Endothelial cell of umbilical vein (primary cell): Measurements from ENCODE around the gene LCNL1. TPM values are rescaled to one million over a fixed set of nuclear protein-coding genes. Genes with fewer than 3 reads are reported as not detected.

Source experiments
- BruUV-seq: library from RNA; stranded (reverse); fragments of 400-500 nt; replicated peaks from 2 replicates; lab custom pipeline; 2021; lab: Mats Ljungman, UMichigan
- CTCF ChIA-PET: fragments of 300-600, 350-600 bp; sonication (Branson Sonifier 250); formaldehyde crosslinking; loops from one replicate; lab custom pipeline; 2021; ENCODE audit warnings: antibody characterized with exemption, inconsistent platforms; lab: Charles Lee
- POLR2A ChIA-PET: fragments of 300-600, 350-600 bp; sonication (Branson Sonifier 250); formaldehyde crosslinking; loops from one replicate; lab custom pipeline; 2021; ENCODE audit warnings: antibody characterized with exemption, inconsistent platforms; lab: Charles Lee
- DNase-seq: peaks from one replicate; pipeline ENCODE4 v3.0.0-alpha.2; 2011; ENCODE audit warnings: low read depth, low spot score
- FAIRE-seq: peaks from 2 replicates; lab custom pipeline; 2011; peaks lifted over from hg19 to GRCh38; lab: Jason Lieb, UNC
- H2AFZ ChIP-seq: 2 replicates; pipeline ENCODE4 v1.6.0; 2012; ENCODE audit warnings: low read depth, low read length, control low read depth, inconsistent platforms
- H3K27ac ChIP-seq: 2 replicates; pipeline ENCODE4 v1.5.1; 2011; ENCODE audit warnings: low read depth, mild to moderate bottlenecking, control low read depth, low read length, moderate library complexity; ENCODE audit not compliant: insufficient read depth
- H3K27me3 ChIP-seq, 2 experiments: 2 replicates each; pipeline versions ENCODE4 v1.6.0 to v1.6.1; 2011; ENCODE audit warnings: low read length in 2 of 2, mixed read lengths in 1 of 2; ENCODE audit not compliant: control insufficient read depth in 2 of 2, insufficient read depth in 2 of 2
- H3K36me3 ChIP-seq, 2 experiments: 2 replicates in 1 of 2; 3 replicates in 1 of 2; pipeline ENCODE4 v1.5.1; 2011; ENCODE audit warnings: low read length in 2 of 2, mild to moderate bottlenecking in 1 of 2, moderate library complexity in 1 of 2; ENCODE audit not compliant: control insufficient read depth in 2 of 2, insufficient read depth in 2 of 2; ENCODE audit errors: extremely low read depth in 1 of 2
- H3K4me1 ChIP-seq: 3 replicates; pipeline ENCODE4 v1.5.1; 2011; ENCODE audit warnings: mild to moderate bottlenecking, low read length; ENCODE audit not compliant: control insufficient read depth, insufficient read depth; ENCODE audit errors: extremely low read depth
- H3K4me2 ChIP-seq: 2 replicates; pipeline ENCODE4 v1.6.1; 2011; ENCODE audit warnings: low read length, control low read depth, mixed read lengths; ENCODE audit not compliant: insufficient read depth
- H3K4me3 ChIP-seq, 3 experiments: fragments of 200-600 bp in 1 of 3; sonication (generic), shearing (Covaris generic) in 1 of 3; replicated peaks in 1 of 3; 2 replicates each; pipeline ENCODE4 v1.5.1; 2011 to 2016; ENCODE audit warnings: control low read depth in 3 of 3, low read length in 3 of 3, mild to moderate bottlenecking in 2 of 3, inconsistent platforms in 1 of 3, low read depth in 1 of 3, moderate library complexity in 1 of 3; ENCODE audit not compliant: insufficient read depth in 1 of 3
- H3K79me2 ChIP-seq: 2 replicates; pipeline ENCODE4 v1.6.0; 2012; ENCODE audit warnings: low read length, inconsistent platforms; ENCODE audit not compliant: control insufficient read depth, insufficient read depth
- H3K9ac ChIP-seq: replicated peaks from 2 replicates; pipeline ENCODE3; 2011; ENCODE audit warnings: low read length, control low read depth; ENCODE audit not compliant: insufficient read depth; ENCODE audit errors: extremely low read depth
- H3K9me1 ChIP-seq: replicated peaks from 3 replicates; pipeline ENCODE4 v1.6.0; 2011; ENCODE audit warnings: mild to moderate bottlenecking, low read length; ENCODE audit not compliant: control insufficient read depth, insufficient read depth; ENCODE audit errors: extremely low read depth
- H3K9me3 ChIP-seq: replicated peaks from 2 replicates; pipeline ENCODE4 v1.5.1; 2012; ENCODE audit warnings: low read length, inconsistent platforms; ENCODE audit not compliant: control insufficient read depth, insufficient read depth
- H4K20me1 ChIP-seq: replicated peaks from 2 replicates; pipeline ENCODE3; 2011; ENCODE audit warnings: mild to moderate bottlenecking, low read length; ENCODE audit not compliant: control insufficient read depth, insufficient read depth; ENCODE audit errors: extremely low read depth
- CTCF ChIP-seq, 2 donors: IDR thresholded peaks; 1 replicate in 1 of 2; 2 replicates in 1 of 2; pipeline ENCODE4 v1.5.1; 2011; ENCODE audit warnings: low read length in 2 of 2, mild to moderate bottlenecking in 2 of 2, moderate library complexity in 2 of 2, control low read depth in 1 of 2, inconsistent platforms in 1 of 2, low read depth in 1 of 2; ENCODE audit not compliant: insufficient read depth in 1 of 2; ENCODE audit errors: extremely low read depth in 1 of 2
- EZH2 ChIP-seq: IDR thresholded peaks from 2 replicates; pipeline ENCODE4 v1.6.1; 2012; ENCODE audit warnings: borderline replicate concordance, low read depth, mild to moderate bottlenecking, moderate library complexity, low read length, inconsistent platforms; ENCODE audit not compliant: severe bottlenecking
- FOS ChIP-seq: IDR thresholded peaks from 2 replicates; pipeline ENCODE4 v1.6.1; 2011; ENCODE audit warnings: mild to moderate bottlenecking, low read length, moderate library complexity, borderline replicate concordance; ENCODE audit not compliant: insufficient read depth
- GATA2 ChIP-seq: IDR thresholded peaks from 2 replicates; pipeline ENCODE4 v1.7.0; 2011; ENCODE audit warnings: low read depth, mild to moderate bottlenecking, moderate library complexity, mixed read lengths, low read length; ENCODE audit not compliant: insufficient read length, insufficient read depth
- JUN ChIP-seq: IDR thresholded peaks from 2 replicates; pipeline ENCODE4 v1.6.1; 2011; ENCODE audit warnings: borderline replicate concordance, low read depth; ENCODE audit not compliant: insufficient read length, insufficient read depth
- MYC ChIP-seq: IDR thresholded peaks from one replicate; pipeline ENCODE4 v1.6.1; 2011; ENCODE audit warnings: mild to moderate bottlenecking, low read depth, low read length
- POLR2A ChIP-seq: IDR thresholded peaks from 2 replicates; pipeline ENCODE4 v1.6.1; 2012; ENCODE audit warnings: low read depth, mild to moderate bottlenecking, control low read depth, low read length
- POLR2AphosphoS5 ChIP-seq: IDR thresholded peaks from 2 replicates; pipeline ENCODE4 v1.6.1; 2012; ENCODE audit warnings: low read depth, mild to moderate bottlenecking, control low read depth, low read length, moderate library complexity; ENCODE audit not compliant: insufficient read depth
- dilution Hi-C: fragments of 300-500 bp; cut with MboI; formaldehyde crosslinking; loops from one replicate; pipeline ENCODE4 v1.15.0; 2019; ENCODE audit warnings: low sequenced_read_pairs; ENCODE audit not compliant: extremely low pct_ligation_motif_present
- intact Hi-C: fragments of 100-400 bp; cut with micrococcal nuclease; formaldehyde crosslinking; loops from one replicate; pipeline ENCODE4 v1.10.0; 2022
- polyA plus RNA-seq, 4 experiments: library from polyadenylated mRNA; depleted of rRNA in 3 of 4; stranded (reverse) in 3 of 4; unstranded in 1 of 4; fragments of >200 nt; gene quantifications; 2 replicates each; pipeline versions ENCODE4 v1.2.1 to v1.2.3, GENCODE V29; 2011 to 2012; ENCODE audit warnings: missing spikeins in 1 of 4
- total RNA-seq: library from RNA; stranded (reverse); gene quantifications from 2 replicates; pipeline ENCODE4 v1.2.3, GENCODE V29; 2021
- TF ChIP-seq, protein P1 (sequence below): IDR thresholded peaks from 2 replicates; pipeline ENCODE4 v1.6.1; 2011; ENCODE audit not compliant: insufficient read depth, insufficient read length

Gene LCNL1
- total and polyA plus RNA-seq, 2 donors (not counting 3 experiments of a cell fraction or from before 2014, with no cell fraction given), result not detected

GRCh38 chr9:136965771-136966484 is 16.9 kb upstream of the LCNL1 start:
- H3K4me3 ChIP-seq, result no peak overlapping the region
- no peak overlapping the region for H3K27ac ChIP-seq
- no peak overlapping the region for H2AFZ ChIP-seq
- H3K4me2 ChIP-seq, result no peak overlapping the region
- FAIRE-seq (no peak), DNase-seq (no peak)
- H3K36me3 ChIP-seq, result no peaks in the 10 kb centered on the region
- CTCF ChIA-PET, result no interaction called here
- no peaks in the 10 kb centered on the region for H4K20me1 ChIP-seq
- TF ChIP-seq, protein P1, sequence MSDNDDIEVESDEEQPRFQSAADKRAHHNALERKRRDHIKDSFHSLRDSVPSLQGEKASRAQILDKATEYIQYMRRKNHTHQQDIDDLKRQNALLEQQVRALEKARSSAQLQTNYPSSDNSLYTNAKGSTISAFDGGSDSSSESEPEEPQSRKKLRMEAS, result no peak
- TF ChIP-seq EZH2 (no peak), GATA2 (no peak), MYC (no peak), FOS (no peak), CTCF (IDR thresholded peaks at IDR 0.05; ENCODE audit: extremely low read depth in 1 of 2, insufficient read depth in 1 of 2, low read depth in 1 of 2, low read length in 2 of 2) (no peak), JUN (no peak), POLR2AphosphoS5 (no peak), POLR2A (no peak)
- BruUV-seq, result no TSS peak
- dilution Hi-C loops, result no loop called here
- no peaks in the 10 kb centered on the region for H3K4me1 ChIP-seq
- intact Hi-C loops, result no loop called here
- H3K9ac ChIP-seq, result no peak overlapping the region
- H3K79me2 ChIP-seq, result no peaks in the 10 kb centered on the region
- POLR2A ChIA-PET, result no interaction called here
- no peaks in the 10 kb centered on the region for H3K9me3 ChIP-seq
- H3K27me3 ChIP-seq, result no peaks in the 10 kb centered on the region
- no peaks in the 10 kb centered on the region for H3K9me1 ChIP-seq
